Cardiac fibroblast (primary cell): Measurements from ENCODE around the gene FPGS.

Source experiments
- DNase-seq, 2 donors: peaks; one replicate each; pipeline versions ENCODE4 v3.0.0 to v3.0.0-alpha.2; 2010; ENCODE audit warnings: low read depth in 2 of 2
- H3K4me3 ChIP-seq, 2 donors: replicated peaks in 1 of 2; 1 replicate in 1 of 2; 2 replicates in 1 of 2; pipeline ENCODE4 v1.5.1; 2011; ENCODE audit warnings: low read depth in 2 of 2, low read length in 2 of 2, mild to moderate bottlenecking in 2 of 2, moderate library complexity in 1 of 2
- CTCF ChIP-seq: IDR thresholded peaks from one replicate; pipeline ENCODE4 v1.5.1; 2011; ENCODE audit warnings: low read depth, mild to moderate bottlenecking, low read length, inconsistent platforms

The FPGS gene

GRCh38 chr9:127788337-127789011 lies 14.2 kb upstream of the FPGS start:
- H3K4me3 ChIP-seq = no peak overlapping the region
- DNase-seq = no peak

DNA sequence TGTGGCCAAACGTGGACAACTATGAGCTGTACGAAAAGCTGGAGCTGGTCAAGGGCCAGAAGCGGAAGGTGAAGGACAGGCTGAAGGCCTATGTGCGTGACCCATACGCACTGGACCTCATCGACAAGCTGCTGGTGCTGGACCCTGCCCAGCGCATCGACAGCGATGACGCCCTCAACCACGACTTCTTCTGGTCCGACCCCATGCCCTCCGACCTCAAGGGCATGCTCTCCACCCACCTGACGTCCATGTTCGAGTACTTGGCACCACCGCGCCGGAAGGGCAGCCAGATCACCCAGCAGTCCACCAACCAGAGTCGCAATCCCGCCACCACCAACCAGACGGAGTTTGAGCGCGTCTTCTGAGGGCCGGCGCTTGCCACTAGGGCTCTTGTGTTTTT lies 13.5 kb upstream of the FPGS start:
- no peak for TF ChIP-seq CTCF
- no peak overlapping the region for H3K4me3 ChIP-seq
- no peak for DNase-seq

More at GRCh38 chr9:127788337-127789011, 14.2 kb upstream of the FPGS start:
- no peak for TF ChIP-seq CTCF

GRCh38 chr9:127790094-127790855 lies 12.4 kb upstream of the FPGS start:
- H3K4me3 ChIP-seq = no peak overlapping the region
- no peak for TF ChIP-seq CTCF
- no peak for DNase-seq

DNA sequence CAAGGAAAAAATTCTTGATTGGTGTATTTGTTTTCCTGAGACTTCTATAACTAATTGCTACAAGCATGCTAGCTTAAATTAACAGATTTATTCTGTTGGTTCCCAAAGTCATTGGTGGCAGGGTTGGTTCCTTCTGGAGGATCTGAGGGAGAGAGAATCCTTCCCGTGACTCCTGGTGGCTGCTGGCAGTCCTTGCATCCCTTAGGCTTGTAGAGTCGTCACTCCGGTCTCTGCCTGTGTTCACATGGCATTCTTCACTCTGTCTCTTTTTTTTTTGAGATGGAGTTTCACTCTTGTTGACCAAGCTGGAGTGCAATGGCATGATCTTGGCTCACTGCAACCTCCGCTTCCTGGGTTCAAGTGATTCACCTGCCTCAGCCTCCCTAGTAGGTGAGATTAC lies 11.6 kb upstream of the FPGS start:
- no peak overlapping the region for H3K4me3 ChIP-seq
- TF ChIP-seq CTCF = no peak
- no peak for DNase-seq

GRCh38 chr9:127792417-127793031 lies 10.2 kb upstream of the FPGS start:
- TF ChIP-seq CTCF = no peak
- DNase-seq = no peak
- H3K4me3 ChIP-seq = no peak overlapping the region

DNA sequence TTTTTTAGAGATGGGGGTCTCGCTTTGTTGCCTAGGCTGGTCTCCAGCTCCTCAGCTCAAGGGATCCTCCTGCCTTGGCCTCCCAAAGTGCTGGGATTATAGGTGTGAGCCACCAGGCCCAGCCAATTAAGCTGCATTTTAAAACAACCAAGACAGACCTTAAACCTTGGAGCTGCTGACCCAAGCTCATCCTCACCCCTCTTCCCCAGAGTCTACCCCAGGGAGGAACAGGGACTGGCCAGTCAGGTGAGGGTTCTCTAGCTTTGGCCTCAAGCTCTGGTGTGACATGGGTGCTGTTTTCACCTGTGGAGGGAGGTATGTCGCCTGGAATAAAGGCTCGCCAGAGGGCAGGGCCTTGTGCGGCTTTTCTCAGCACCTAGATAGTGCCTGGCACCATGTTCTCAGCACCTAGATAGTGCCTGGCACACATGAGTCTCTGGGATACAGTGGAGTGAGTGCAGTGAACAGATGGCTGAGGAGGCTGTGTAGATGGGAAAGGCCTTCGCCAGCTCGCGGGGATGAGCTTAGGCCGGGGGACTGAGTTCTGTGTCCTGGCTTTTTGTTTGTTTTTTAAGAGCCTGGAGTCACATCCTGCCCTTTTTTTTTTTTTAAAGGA lies 9.5 kb upstream of the FPGS start:
- TF ChIP-seq CTCF = no peak
- H3K4me3 ChIP-seq = no peak overlapping the region
- no peak for DNase-seq
